HepG2 (cell line): ENCODE data around the gene NEURL4. TPM values are rescaled to one million over a fixed set of nuclear protein-coding genes. Genes with fewer than 3 reads are reported as not detected.

Experiments
- AFF4 ChIP-seq: sonication (generic); formaldehyde crosslinking; IDR thresholded peaks from 2 replicates; pipeline ENCODE4 v1.4.0; 2020; ENCODE audit warnings: missing genetic modification reagents
- AHR ChIP-seq: IDR thresholded peaks from 2 replicates; pipeline ENCODE4 v1.6.1; 2018; ENCODE audit warnings: missing genetic modification reagents, missing compliant biosample characterization
- CREBL2 ChIP-seq: sonication (generic); formaldehyde crosslinking; IDR thresholded peaks from 2 replicates; pipeline ENCODE4 v1.8.1; 2023; ENCODE audit warnings: missing genetic modification reagents, mild to moderate bottlenecking, borderline replicate concordance
- E2F2 ChIP-seq: sonication (generic); formaldehyde crosslinking; IDR thresholded peaks from 2 replicates; pipeline ENCODE4 v1.4.0; 2020; ENCODE audit warnings: missing genetic modification reagents, borderline replicate concordance
- FOXJ3 ChIP-seq: sonication (generic); formaldehyde crosslinking; IDR thresholded peaks from 2 replicates; pipeline ENCODE4 v1.4.0; 2020; ENCODE audit warnings: missing genetic modification reagents, mild to moderate bottlenecking, borderline replicate concordance
- HOXA9 ChIP-seq: sonication (generic); formaldehyde crosslinking; IDR thresholded peaks from 2 replicates; pipeline ENCODE4 v1.8.1; 2022; ENCODE audit warnings: missing genetic modification reagents, mild to moderate bottlenecking, moderate library complexity, borderline replicate concordance
- JUNB ChIP-seq: sonication (generic); formaldehyde crosslinking; IDR thresholded peaks from 2 replicates; pipeline ENCODE4 v1.8.0; 2022; ENCODE audit warnings: missing genetic modification reagents, mild to moderate bottlenecking, borderline replicate concordance
- MBNL3 ChIP-seq: fragments of 250-450 bp; sonication (Bioruptor Pico); conservative IDR thresholded peaks from 2 replicates; pipeline ENCODE4 v1.8.0; 2022; ENCODE audit warnings: mild to moderate bottlenecking, inconsistent platforms
- PHB2 ChIP-seq: fragments of 450-650 bp; IDR thresholded peaks from 2 replicates; pipeline ENCODE4 v1.6.1; 2018; ENCODE audit not compliant: partially characterized antibody
- PRDM15 ChIP-seq: sonication (generic); formaldehyde crosslinking; IDR thresholded peaks from 2 replicates; pipeline ENCODE4 v1.4.0; 2020; ENCODE audit warnings: missing genetic modification reagents
- TCF7L2 ChIP-seq: IDR thresholded peaks from 2 replicates; pipeline ENCODE4 v1.6.1; 2011; ENCODE audit warnings: mild to moderate bottlenecking, low read depth, low read length, moderate library complexity
- ZBTB2 ChIP-seq: sonication (generic); formaldehyde crosslinking; IDR thresholded peaks from 2 replicates; pipeline ENCODE4 v1.8.0; 2022; ENCODE audit warnings: low read depth, missing genetic modification reagents
- ZNF414 ChIP-seq: sonication (generic); formaldehyde crosslinking; IDR thresholded peaks from 2 replicates; pipeline ENCODE4 v1.5.0; 2020; ENCODE audit warnings: missing genetic modification reagents
- ZNF740 ChIP-seq: sonication (generic); formaldehyde crosslinking; IDR thresholded peaks from 2 replicates; pipeline ENCODE4 v1.4.0; 2020; ENCODE audit warnings: missing genetic modification reagents
- ZNF790 ChIP-seq: sonication (generic); formaldehyde crosslinking; IDR thresholded peaks from 2 replicates; pipeline ENCODE4 v1.8.0; 2022; ENCODE audit warnings: missing genetic modification reagents, mild to moderate bottlenecking, borderline replicate concordance
- ZSCAN31 ChIP-seq: sonication (generic); formaldehyde crosslinking; IDR thresholded peaks from 2 replicates; pipeline ENCODE4 v1.5.0; 2020; ENCODE audit warnings: low read depth, mild to moderate bottlenecking, missing genetic modification reagents
- polyA plus RNA-seq, 8 experiments: library from polyadenylated mRNA; depleted of rRNA in 3 of 8; stranded (reverse) in 7 of 8; unstranded in 1 of 8; fragments of >200 nt; fragmentation: Illumina TruSeq in 4 of 8; extraction: Trizol in 4 of 8; gene quantifications; 2 replicates each; pipeline versions ENCODE4 v1.2.1 to v1.2.3, GENCODE V29; 2011 to 2016; ENCODE audit warnings: low read depth in 4 of 8, missing spikeins in 1 of 8, mixed read lengths in 1 of 8; ENCODE audit not compliant: insufficient read depth in 1 of 8
- total RNA-seq, 5 experiments: library from RNA; depleted of rRNA; stranded (reverse); fragments of >200 nt; fragmentation: Illumina TruSeq; extraction: Trizol; gene quantifications; 2 replicates each; pipeline ENCODE4 v1.2.3, GENCODE V29; 2016; ENCODE audit warnings: low read depth in 1 of 5

NEURL4 gene
- total and polyA plus RNA-seq, 2 of the 13 experiments (the other 11 are each of a cell fraction or from before 2014, with no cell fraction given) = 14.8 to 15.7 TPM

GRCh38 chr17:7351665-7352502 is 22.7 kb upstream of the NEURL4 start, which contains the start of gene KCTD11 (continued):
- TF ChIP-seq E2F2 (peak; percentile 69; the same call in 1 of the 2 replicates), ZSCAN31 (CRISPR knock-in tag) (no peak; the same call in none of the 2 replicates), PHB2 (no peak), CREBL2 (CRISPR knock-in tag) (no peak), AFF4 (CRISPR knock-in tag) (no peak), ZNF740 (CRISPR knock-in tag) (no peak), HOXA9 (CRISPR knock-in tag) (no peak), MBNL3 (CRISPR knock-in tag) (no peak), FOXJ3 (no peak), AHR (CRISPR knock-in tag) (no peak), PRDM15 (CRISPR knock-in tag) (peak; percentile 76), ZNF790 (CRISPR knock-in tag) (peak; percentile 59; the same call in 1 of the 2 replicates), JUNB (CRISPR knock-in tag) (no peak), ZNF414 (CRISPR knock-in tag) (peak; percentile 91; the same call in 1 of the 2 replicates), TCF7L2 (no peak), ZBTB2 (CRISPR knock-in tag) (peak; percentile 86; the same call in 1 of the 2 replicates)
